ENCODE results near the gene SMIM41.

DNA sequence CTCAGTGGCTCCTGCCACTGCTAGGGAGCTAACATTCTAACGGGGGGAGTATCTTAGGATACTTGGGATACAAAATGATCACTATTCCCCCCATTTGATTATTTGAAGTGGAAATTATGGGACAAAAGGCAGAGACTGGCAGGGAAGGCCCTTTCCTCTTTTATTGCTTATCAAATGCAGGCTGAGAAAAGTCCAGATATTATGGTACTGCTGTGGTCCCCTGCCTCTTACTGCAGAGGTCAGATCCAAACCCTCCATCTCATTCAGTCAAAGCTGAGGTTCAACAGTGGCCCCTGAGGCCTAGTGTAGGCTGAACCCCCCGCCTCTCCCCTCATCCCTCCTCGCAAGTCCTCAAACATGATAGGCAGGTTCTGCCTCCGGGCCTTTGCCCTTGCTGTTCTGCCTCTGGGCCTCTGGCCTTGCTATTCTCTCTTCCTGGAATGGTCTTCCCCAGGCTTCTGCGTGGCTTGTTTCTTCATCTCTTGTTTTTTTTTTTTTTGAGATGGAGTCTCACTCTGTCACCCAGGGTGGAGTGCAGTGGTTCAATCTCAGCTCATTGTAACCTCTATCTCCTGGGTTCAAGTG, 78.2 kb downstream of the SMIM41 start:
- no peak for TF ChIP-seq EZH2 (IDR thresholded peaks at IDR 0.05; ENCODE audit: insufficient read depth, poor library complexity, severe bottlenecking)
- no peak for TF ChIP-seq EZH2phosphoT487 (IDR thresholded peaks at IDR 0.05; ENCODE audit: insufficient read depth, low read depth)
